H9 (cell line): ENCODE data around the gene PLEKHA5. TPM values are rescaled to one million over a fixed set of nuclear protein-coding genes. Genes with fewer than 3 reads are reported as not detected.

Source experiments
- DNase-seq: peaks from one replicate; pipeline ENCODE4 v3.0.0-alpha.2; 2017
- H2AFZ ChIP-seq: one replicate; pipeline ENCODE4 v1.6.1; 2013; ENCODE audit warnings: mild to moderate bottlenecking, low read length, control low read depth, moderate library complexity
- H2AK5ac ChIP-seq: 2 replicates; pipeline ENCODE4 v1.6.1; 2013; ENCODE audit warnings: low read length, control low read depth, mixed read lengths; ENCODE audit not compliant: insufficient read length
- H2BK120ac ChIP-seq: one replicate; pipeline ENCODE4 v1.6.1; 2013; ENCODE audit warnings: low read depth, mild to moderate bottlenecking, low read length, control low read depth, inconsistent platforms; ENCODE audit not compliant: poor library complexity, severe bottlenecking
- H2BK12ac ChIP-seq: 2 replicates; pipeline ENCODE4 v1.6.1; 2013; ENCODE audit warnings: low read length, control low read depth, mixed read lengths, low read depth; ENCODE audit not compliant: insufficient read length
- H2BK15ac ChIP-seq: 2 replicates; pipeline ENCODE4 v1.6.1; 2013; ENCODE audit warnings: low read depth, low read length, control low read depth
- H2BK20ac ChIP-seq: one replicate; pipeline ENCODE4 v1.6.1; 2013; ENCODE audit warnings: low read depth, mild to moderate bottlenecking, low read length, control low read depth, inconsistent platforms; ENCODE audit not compliant: poor library complexity, severe bottlenecking
- H2BK5ac ChIP-seq: 2 replicates; pipeline ENCODE4 v1.6.1; 2013; ENCODE audit warnings: low read length, control low read depth, mixed read lengths; ENCODE audit not compliant: insufficient read length
- H3K14ac ChIP-seq: 2 replicates; pipeline ENCODE4 v1.6.1; 2013; ENCODE audit warnings: low read length, control low read depth; ENCODE audit not compliant: insufficient read depth
- H3K18ac ChIP-seq: 2 replicates; pipeline ENCODE4 v1.6.1; 2013; ENCODE audit warnings: low read depth, mild to moderate bottlenecking, mixed read lengths, low read length, control low read depth; ENCODE audit not compliant: insufficient read length
- H3K23ac ChIP-seq: 2 replicates; pipeline ENCODE4 v1.6.1; 2013; ENCODE audit warnings: low read length, control low read depth, mixed read lengths, low read depth; ENCODE audit not compliant: insufficient read length
- H3K23me2 ChIP-seq: 2 replicates; pipeline ENCODE4 v1.6.1; 2013; ENCODE audit warnings: low read depth, mild to moderate bottlenecking, mixed read lengths, low read length, control low read depth; ENCODE audit not compliant: insufficient read length, poor library complexity, severe bottlenecking
- H3K27ac ChIP-seq: 2 replicates; pipeline ENCODE4 v1.5.1; 2013; ENCODE audit warnings: low read length, control low read depth, mixed read lengths, low read depth; ENCODE audit not compliant: insufficient read length
- H3K27me3 ChIP-seq: 2 replicates; pipeline ENCODE4 v1.6.1; 2013; ENCODE audit warnings: low read length, control low read depth, inconsistent platforms; ENCODE audit not compliant: insufficient read depth
- H3K4ac ChIP-seq: 2 replicates; pipeline ENCODE4 v1.6.1; 2013; ENCODE audit warnings: low read depth, mild to moderate bottlenecking, control low read depth, inconsistent platforms, low read length, moderate library complexity
- H3K4me1 ChIP-seq: 2 replicates; pipeline ENCODE4 v1.6.1; 2013; ENCODE audit warnings: low read length, control low read depth, inconsistent platforms; ENCODE audit not compliant: insufficient read depth
- H3K4me2 ChIP-seq: 2 replicates; pipeline ENCODE4 v1.6.1; 2013; ENCODE audit warnings: low read length, control low read depth, mixed read lengths; ENCODE audit not compliant: insufficient read length, insufficient read depth
- H3K56ac ChIP-seq: 2 replicates; pipeline ENCODE4 v1.6.1; 2013; ENCODE audit warnings: low read depth, mild to moderate bottlenecking, mixed read lengths, low read length, control low read depth; ENCODE audit not compliant: insufficient read length
- H3K79me1 ChIP-seq: 2 replicates; pipeline ENCODE4 v1.6.1; 2013; ENCODE audit warnings: low read depth, mild to moderate bottlenecking, moderate library complexity, low read length, control low read depth, inconsistent platforms; ENCODE audit not compliant: insufficient read depth, poor library complexity, severe bottlenecking
- H3K79me2 ChIP-seq: 2 replicates; pipeline ENCODE4 v1.6.1; 2013; ENCODE audit warnings: low read length, control low read depth, inconsistent platforms; ENCODE audit not compliant: insufficient read depth
- H3K9ac ChIP-seq: 2 replicates; pipeline ENCODE4 v1.6.1; 2013; ENCODE audit warnings: low read length, control low read depth, mixed read lengths; ENCODE audit not compliant: insufficient read length; ENCODE audit errors: extremely low read depth
- H3K9me3 ChIP-seq: one replicate; pipeline ENCODE4 v1.6.1; 2013; ENCODE audit warnings: low read depth, low read length, inconsistent platforms; ENCODE audit not compliant: control insufficient read depth
- H3T11ph ChIP-seq: one replicate; pipeline ENCODE4 v1.6.1; 2013; ENCODE audit warnings: mild to moderate bottlenecking, low read length, control low read depth, inconsistent platforms
- H4K20me1 ChIP-seq: one replicate; pipeline ENCODE4 v1.6.1; 2013; ENCODE audit not compliant: control insufficient read depth, insufficient read length, insufficient read depth
- H4K5ac ChIP-seq: 2 replicates; pipeline ENCODE4 v1.6.1; 2013; ENCODE audit warnings: low read depth, mild to moderate bottlenecking, mixed read lengths, low read length, control low read depth; ENCODE audit not compliant: insufficient read length
- H4K8ac ChIP-seq: replicated peaks from 2 replicates; pipeline ENCODE4 v1.6.1; 2013; ENCODE audit warnings: low read length, control low read depth, mixed read lengths, low read depth; ENCODE audit not compliant: insufficient read length
- H4K91ac ChIP-seq: 2 replicates; pipeline ENCODE4 v1.6.1; 2013; ENCODE audit warnings: low read depth, mild to moderate bottlenecking, moderate library complexity, mixed read lengths, low read length, control low read depth; ENCODE audit not compliant: insufficient read length
- H3K27ac Mint-ChIP-seq, 3 experiments: 2 replicates in 2 of 3; 3 replicates in 1 of 3; pipeline ENCODE4 v1.8.0; 2020 to 2021; ENCODE audit warnings: mixed read lengths in 3 of 3, mild to moderate bottlenecking in 1 of 3, moderate library complexity in 1 of 3
- H3K27me3 Mint-ChIP-seq: 2 replicates; pipeline ENCODE4 v1.8.0; 2021; ENCODE audit warnings: low read depth, mild to moderate bottlenecking, moderate library complexity, mixed read lengths
- H3K36me3 Mint-ChIP-seq, 3 experiments: 2 replicates in 2 of 3; 3 replicates in 1 of 3; pipeline ENCODE4 v1.8.0; 2020 to 2021; ENCODE audit warnings: low read depth in 3 of 3, mixed read lengths in 3 of 3; ENCODE audit not compliant: insufficient read depth in 1 of 3
- H3K4me1 Mint-ChIP-seq, 2 experiments: 2 replicates each; pipeline ENCODE4 v1.8.0; 2020; ENCODE audit warnings: mixed read lengths in 2 of 2
- H3K4me3 Mint-ChIP-seq, 2 experiments: 2 replicates in 1 of 2; 3 replicates in 1 of 2; pipeline ENCODE4 v1.8.0; 2020 to 2021; ENCODE audit warnings: mild to moderate bottlenecking in 2 of 2, mixed read lengths in 2 of 2, moderate library complexity in 1 of 2
- H3K9me3 Mint-ChIP-seq, 2 experiments: 2 replicates in 1 of 2; 3 replicates in 1 of 2; pipeline ENCODE4 v1.8.0; 2020; ENCODE audit warnings: mild to moderate bottlenecking in 2 of 2, mixed read lengths in 2 of 2, moderate library complexity in 1 of 2
- CTCF ChIP-seq: fragments of 200-600 bp; sonication (generic); conservative IDR thresholded peaks from 3 replicates; pipeline ENCODE4 v1.8.0; 2021; ENCODE audit warnings: antibody characterized with exemption, mild to moderate bottlenecking
- WGBS: extraction: QIAGEN DNeasy Blood & Tissue Kit; methylation state at CpG from one replicate; pipeline ENCODE4 v1.1.7; 2013; ENCODE audit warnings: missing lambda C conversion rate, low lambda C conversion rate, mixed read lengths; ENCODE audit not compliant: insufficient read length; ENCODE audit errors: extremely low coverage; 5-methylcytosine and 5-hydroxymethylcytosine counted together
- total RNA-seq: library from RNA; stranded (reverse); gene quantifications from 2 replicates; pipeline ENCODE4 v1.2.1, GENCODE V29; 2021

The PLEKHA5 gene
- total RNA-seq, 1 experiment from 2014 or later = 86.7 TPM

- Histone ChIP-seq H3T11ph (no peak overlapping the region), H4K20me1 (no peaks in the 10 kb centered on the region), H4K5ac (no peak overlapping the region), H3K14ac (no peak overlapping the region), H4K91ac (no peak overlapping the region), H2BK20ac (no peak overlapping the region), H3K9ac (no peak overlapping the region), H3K79me2 (no peaks in the 10 kb centered on the region), H3K23me2 (no peaks in the 10 kb centered on the region), H3K27ac (no peak overlapping the region), H2AK5ac (no peak overlapping the region), H2AFZ (no peak overlapping the region), H2BK12ac (no peak overlapping the region), H3K4me1 (no peaks in the 10 kb centered on the region), H2BK120ac (no peak overlapping the region), H3K56ac (no peak overlapping the region), H3K18ac (no peak overlapping the region), H2BK5ac (no peak overlapping the region), H4K8ac (no peak overlapping the region), H2BK15ac (no peak overlapping the region), H3K9me3 (no peaks in the 10 kb centered on the region), H3K4me2 (no peak overlapping the region), H3K23ac (no peak overlapping the region), H3K27me3 (no peaks in the 10 kb centered on the region), H3K79me1 (no peaks in the 10 kb centered on the region), H3K4ac (no peak overlapping the region)
- no peaks in the 10 kb centered on the region for H3K4me1 Mint-ChIP-seq
- H3K9me3 Mint-ChIP-seq = no peaks in the 10 kb centered on the region
- H3K27me3 Mint-ChIP-seq = no peaks in the 10 kb centered on the region
- no peak overlapping the region for H3K4me3 Mint-ChIP-seq
- WGBS = no CpG with 5 or more reads among the region's 2 CpGs
- DNase-seq = no peak
- no peak overlapping the region for H3K27ac Mint-ChIP-seq
- TF ChIP-seq CTCF = no peak
- H3K36me3 Mint-ChIP-seq = peaks cover 1 to 15% (median 7%) of the 10 kb centered on the region in 3 experiments; a peak in 4 of 7 replicates
These were observed 186.9 kb downstream of the PLEKHA5 start for GRCh38 chr12:19316425-19316824.
